ENCODE data around the gene EFCAB11. TPM values are rescaled to one million over a fixed set of nuclear protein-coding genes. Genes with fewer than 3 reads are reported as not detected.

Gene EFCAB11
- total and polyA plus RNA-seq, 2 of the 8 experiments (the other 6 are each of a cell fraction or from before 2014, with no cell fraction given), result 6.8 to 12.8 TPM

DNA sequence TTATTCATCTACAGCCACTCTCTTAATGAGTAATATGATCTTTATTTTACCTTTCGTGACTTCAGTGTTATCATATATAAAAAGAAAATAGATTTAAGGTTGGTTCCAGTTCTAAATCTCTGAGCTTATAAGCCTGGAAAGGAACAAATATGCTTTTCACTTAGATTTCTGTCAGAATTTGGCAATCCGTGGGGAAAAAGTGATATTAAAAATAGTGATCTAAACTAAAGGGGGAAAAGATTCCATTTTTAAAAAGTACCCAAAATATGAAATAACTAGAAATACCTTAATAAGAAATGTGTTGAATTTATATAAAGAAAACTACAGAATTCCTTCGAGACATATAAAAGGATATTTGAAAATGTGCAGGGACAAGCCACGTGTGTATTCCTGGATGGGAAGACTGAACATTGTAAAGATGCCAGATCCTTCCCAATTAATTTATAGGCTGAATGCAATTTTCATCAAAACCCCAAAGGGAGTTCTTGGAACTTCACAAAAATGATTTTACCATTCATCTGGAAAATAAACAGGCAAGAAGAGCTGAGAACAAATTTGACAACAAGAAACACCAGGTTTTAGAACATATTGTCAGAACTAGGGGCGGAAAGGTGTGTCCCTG lies 142.5 kb downstream of the EFCAB11 start (continued):
- TF ChIP-seq ZNF274 (IDR thresholded peaks at IDR 0.05; ENCODE audit: borderline replicate concordance, extremely low read depth, low read length), result no peak
- no peak for TF ChIP-seq SP1 (IDR thresholded peaks at IDR 0.05; ENCODE audit: low read depth, low read length)
- TF ChIP-seq BCL11A (IDR thresholded peaks at IDR 0.05; ENCODE audit: low read depth in 2 of 2, low read length in 2 of 2), result no peak
- TF ChIP-seq CREB1 (IDR thresholded peaks at IDR 0.05), result no peak
